WTC11 (cell line): ENCODE data around the gene VPREB3. TPM values are rescaled to one million over a fixed set of nuclear protein-coding genes. Genes with fewer than 3 reads are reported as not detected.

Experiments used
- ATAC-seq: fragments of 200-7000 bp; cut with Tn5 transposase; 2 replicates; pipeline ENCODE4 v1.10.0; 2021; ENCODE audit warnings: mild to moderate bottlenecking, moderate library complexity
- CTCF ChIA-PET: fragments of 300-600 bp; sonication (Branson Sonifier 250); formaldehyde crosslinking; loops from one replicate; lab custom pipeline; 2021; ENCODE audit warnings: antibody characterized with exemption; lab: Charles Lee
- POLR2A ChIA-PET: fragments of 350-600 bp; sonication (Branson Sonifier 250); formaldehyde crosslinking; loops from one replicate; lab custom pipeline; 2021; ENCODE audit warnings: antibody characterized with exemption; lab: Charles Lee
- DNase-seq: peaks from one replicate; pipeline ENCODE4 v3.0.0; 2021; ENCODE audit warnings: low spot score
- H3K27ac Mint-ChIP-seq: 2 replicates; pipeline ENCODE4 v1.8.0; 2021; ENCODE audit warnings: mixed read lengths
- H3K27me3 Mint-ChIP-seq: 2 replicates; pipeline ENCODE4 v1.8.0; 2021; ENCODE audit warnings: low read depth, mild to moderate bottlenecking, moderate library complexity, mixed read lengths
- H3K36me3 Mint-ChIP-seq: 2 replicates; pipeline ENCODE4 v1.8.0; 2021; ENCODE audit warnings: mixed read lengths
- H3K4me1 Mint-ChIP-seq: 2 replicates; pipeline ENCODE4 v1.8.0; 2022; ENCODE audit warnings: mixed read lengths
- H3K4me3 Mint-ChIP-seq: 2 replicates; pipeline ENCODE4 v1.8.0; 2021; ENCODE audit warnings: mild to moderate bottlenecking, moderate library complexity, mixed read lengths
- H3K9me3 Mint-ChIP-seq: 2 replicates; pipeline ENCODE4 v1.8.0; 2021; ENCODE audit warnings: mixed read lengths
- ATF1 ChIP-seq: sonication (generic); formaldehyde crosslinking; IDR thresholded peaks from 2 replicates; pipeline ENCODE4 v1.8.1; 2023; ENCODE audit warnings: mild to moderate bottlenecking, moderate library complexity, missing genetic modification reagents
- EMX1 ChIP-seq: fragments of 250-450 bp; sonication (Bioruptor Pico); IDR thresholded peaks from 2 replicates; pipeline ENCODE4 v1.8.0; 2021; ENCODE audit warnings: mild to moderate bottlenecking
- FOXP1 ChIP-seq: sonication (generic); formaldehyde crosslinking; IDR thresholded peaks from 2 replicates; pipeline ENCODE4 v1.8.0; 2022; ENCODE audit warnings: missing genetic modification reagents, mild to moderate bottlenecking, moderate library complexity, borderline replicate concordance
- KAT7 ChIP-seq: sonication (generic); formaldehyde crosslinking; IDR thresholded peaks from 2 replicates; pipeline ENCODE4 v1.8.1; 2023; ENCODE audit warnings: missing genetic modification reagents, mild to moderate bottlenecking, borderline replicate concordance
- NFATC4 ChIP-seq: fragments of 250-450 bp; sonication (Bioruptor Pico); IDR thresholded peaks from 2 replicates; pipeline ENCODE4 v1.9.0; 2021; ENCODE audit warnings: mild to moderate bottlenecking
- RELA ChIP-seq: sonication (generic); formaldehyde crosslinking; IDR thresholded peaks from 2 replicates; pipeline ENCODE4 v1.8.1; 2022; ENCODE audit warnings: missing genetic modification reagents, mild to moderate bottlenecking, borderline replicate concordance
- SP1 ChIP-seq: sonication (generic); formaldehyde crosslinking; conservative IDR thresholded peaks from 2 replicates; pipeline ENCODE4 v1.8.1; 2022; ENCODE audit warnings: missing genetic modification reagents
- TCF7 ChIP-seq: sonication (generic); formaldehyde crosslinking; IDR thresholded peaks from 2 replicates; pipeline ENCODE4 v1.8.0; 2022; ENCODE audit warnings: mild to moderate bottlenecking, low read depth, missing genetic modification reagents, moderate library complexity
- ZNF121 ChIP-seq: sonication (generic); formaldehyde crosslinking; IDR thresholded peaks from 2 replicates; pipeline ENCODE4 v1.8.0; 2023; ENCODE audit warnings: missing genetic modification reagents
- ZNF138 ChIP-seq: sonication (generic); formaldehyde crosslinking; conservative IDR thresholded peaks from 2 replicates; pipeline ENCODE4 v1.8.1; 2022; ENCODE audit warnings: mild to moderate bottlenecking, moderate library complexity, missing genetic modification reagents
- ZNF671 ChIP-seq: fragments of 250-450 bp; sonication (Bioruptor Pico); IDR thresholded peaks from 2 replicates; pipeline ENCODE4 v1.8.0; 2021; ENCODE audit warnings: mild to moderate bottlenecking
- total RNA-seq: library from RNA; stranded (reverse); gene quantifications from 3 replicates; pipeline ENCODE4 v1.2.3, GENCODE V29; 2021
- TF ChIP-seq, protein P1 (sequence below): sonication (generic); formaldehyde crosslinking; IDR thresholded peaks from 2 replicates; pipeline ENCODE4 v1.8.0; 2022; ENCODE audit warnings: mild to moderate bottlenecking, missing genetic modification reagents
- TF ChIP-seq, protein P2 (sequence below): sonication (generic); formaldehyde crosslinking; IDR thresholded peaks from 2 replicates; pipeline ENCODE4 v1.8.1; 2023; ENCODE audit warnings: mild to moderate bottlenecking, moderate library complexity, missing genetic modification reagents
- TF ChIP-seq, protein P3 (sequence below): sonication (generic); formaldehyde crosslinking; IDR thresholded peaks from 2 replicates; pipeline ENCODE4 v1.8.0; 2022; ENCODE audit warnings: mild to moderate bottlenecking, missing genetic modification reagents
- TF ChIP-seq, protein P4 (sequence below): fragments of 250-450 bp; sonication (Bioruptor Pico); IDR thresholded peaks from 2 replicates; pipeline ENCODE4 v1.9.0; 2021; ENCODE audit warnings: moderate library complexity, mild to moderate bottlenecking, inconsistent platforms, borderline replicate concordance
- TF ChIP-seq, protein P5 (sequence below): fragments of 250-450 bp; sonication (Bioruptor Pico); IDR thresholded peaks from 2 replicates; pipeline ENCODE4 v1.9.0; 2021; ENCODE audit warnings: mild to moderate bottlenecking
- TF ChIP-seq, protein P6 (sequence below): fragments of 250-450 bp; sonication (Bioruptor Pico); IDR thresholded peaks from 2 replicates; pipeline ENCODE4 v1.9.0; 2021; ENCODE audit warnings: mild to moderate bottlenecking, borderline replicate concordance
- TF ChIP-seq, protein P7 (sequence below): sonication (generic); formaldehyde crosslinking; IDR thresholded peaks from 2 replicates; pipeline ENCODE4 v1.8.1; 2023; ENCODE audit warnings: mild to moderate bottlenecking, missing genetic modification reagents
- TF ChIP-seq, protein P8 (sequence below): sonication (generic); formaldehyde crosslinking; IDR thresholded peaks from 2 replicates; pipeline ENCODE4 v1.8.0; 2023; ENCODE audit warnings: missing genetic modification reagents

The VPREB3 gene
- total RNA-seq, 1 experiment from 2014 or later: 0.81 TPM

DNA sequence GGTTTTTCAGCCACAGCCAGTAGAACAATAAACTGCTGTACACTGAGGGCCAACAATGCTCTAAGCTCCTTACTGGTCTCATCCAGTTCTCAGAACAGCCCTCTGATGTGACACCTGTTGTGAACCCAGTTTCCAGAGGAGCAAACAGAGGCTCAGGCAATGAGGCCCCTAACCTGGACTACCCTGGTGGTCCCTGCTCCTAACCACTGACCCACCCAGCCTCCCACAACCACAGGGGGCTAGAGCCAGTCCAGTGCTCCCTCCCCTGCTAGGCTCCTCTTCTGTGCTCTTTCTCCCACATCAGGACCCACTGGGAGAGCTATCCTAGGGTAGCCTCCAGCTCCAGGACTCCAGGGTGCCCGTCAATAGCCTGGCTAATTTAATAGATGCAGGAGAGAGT lies 28.5 kb upstream of the VPREB3 start (continued):
- no peak for TF ChIP-seq KAT7 (CRISPR knock-in tag)
- no peak for TF ChIP-seq TCF7 (CRISPR knock-in tag)
- TF ChIP-seq, protein P1, sequence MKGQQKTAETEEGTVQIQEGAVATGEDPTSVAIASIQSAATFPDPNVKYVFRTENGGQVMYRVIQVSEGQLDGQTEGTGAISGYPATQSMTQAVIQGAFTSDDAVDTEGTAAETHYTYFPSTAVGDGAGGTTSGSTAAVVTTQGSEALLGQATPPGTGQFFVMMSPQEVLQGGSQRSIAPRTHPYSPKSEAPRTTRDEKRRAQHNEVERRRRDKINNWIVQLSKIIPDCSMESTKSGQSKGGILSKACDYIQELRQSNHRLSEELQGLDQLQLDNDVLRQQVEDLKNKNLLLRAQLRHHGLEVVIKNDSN (CRISPR knock-in tag): no peak
- TF ChIP-seq ZNF138 (CRISPR knock-in tag): no peak
- no peak for TF ChIP-seq RELA (CRISPR knock-in tag)
- no peak for TF ChIP-seq FOXP1 (CRISPR knock-in tag)

DNA sequence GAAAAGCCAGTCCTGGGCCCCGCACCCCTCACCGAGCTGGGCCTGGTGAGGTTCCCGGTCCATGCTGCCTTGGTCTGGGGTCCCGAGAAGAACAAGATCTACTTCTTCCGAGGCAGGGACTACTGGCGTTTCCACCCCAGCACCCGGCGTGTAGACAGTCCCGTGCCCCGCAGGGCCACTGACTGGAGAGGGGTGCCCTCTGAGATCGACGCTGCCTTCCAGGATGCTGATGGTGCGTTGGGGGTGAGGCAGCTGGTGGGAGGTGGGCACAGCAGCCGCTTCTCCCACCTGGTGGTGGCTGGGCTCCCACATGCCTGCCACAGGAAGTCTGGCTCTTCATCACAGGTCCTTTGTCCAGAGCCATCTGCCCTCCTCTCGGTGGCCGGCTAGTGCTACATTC lies 28.0 kb upstream of the VPREB3 start:
- Mint-ChIP-seq H3K36me3 (no peaks in the 10 kb centered on the region), H3K9me3 (no peaks in the 10 kb centered on the region), H3K27ac (no peak overlapping the region), H3K4me1 (peaks cover 7% of the 10 kb centered on the region; the same call in 1 of the 2 replicates), H3K27me3 (no peaks in the 10 kb centered on the region; the same call in 1 of the 2 replicates), H3K4me3 (no peak overlapping the region)
- ATAC-seq: no peak
- DNase-seq: no peak
- POLR2A ChIA-PET: no interaction called here
- CTCF ChIA-PET: interaction anchor here (0.8 to 1.6 kb wide), 3 partner anchors 11 to 112 kb away, joined by 3 to 5 read pairs (median 4); partner anchors contain the start of genes CHCHD10 and MIF
- no peak for TF ChIP-seq NFATC4 (CRISPR knock-in tag)
- TF ChIP-seq, protein P2, sequence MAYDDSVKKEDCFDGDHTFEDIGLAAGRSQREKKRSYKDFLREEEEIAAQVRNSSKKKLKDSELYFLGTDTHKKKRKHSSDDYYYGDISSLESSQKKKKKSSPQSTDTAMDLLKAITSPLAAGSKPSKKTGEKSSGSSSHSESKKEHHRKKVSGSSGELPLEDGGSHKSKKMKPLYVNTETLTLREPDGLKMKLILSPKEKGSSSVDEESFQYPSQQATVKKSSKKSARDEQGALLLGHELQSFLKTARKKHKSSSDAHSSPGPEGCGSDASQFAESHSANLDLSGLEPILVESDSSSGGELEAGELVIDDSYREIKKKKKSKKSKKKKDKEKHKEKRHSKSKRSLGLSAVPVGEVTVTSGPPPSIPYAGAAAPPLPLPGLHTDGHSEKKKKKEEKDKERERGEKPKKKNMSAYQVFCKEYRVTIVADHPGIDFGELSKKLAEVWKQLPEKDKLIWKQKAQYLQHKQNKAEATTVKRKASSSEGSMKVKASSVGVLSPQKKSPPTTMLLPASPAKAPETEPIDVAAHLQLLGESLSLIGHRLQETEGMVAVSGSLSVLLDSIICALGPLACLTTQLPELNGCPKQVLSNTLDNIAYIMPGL (CRISPR knock-in tag): no peak
- TF ChIP-seq ZNF671 (CRISPR knock-in tag): no peak
- no peak for TF ChIP-seq SP1 (CRISPR knock-in tag)
- no peak for TF ChIP-seq ATF1 (CRISPR knock-in tag)
- TF ChIP-seq, protein P3, sequence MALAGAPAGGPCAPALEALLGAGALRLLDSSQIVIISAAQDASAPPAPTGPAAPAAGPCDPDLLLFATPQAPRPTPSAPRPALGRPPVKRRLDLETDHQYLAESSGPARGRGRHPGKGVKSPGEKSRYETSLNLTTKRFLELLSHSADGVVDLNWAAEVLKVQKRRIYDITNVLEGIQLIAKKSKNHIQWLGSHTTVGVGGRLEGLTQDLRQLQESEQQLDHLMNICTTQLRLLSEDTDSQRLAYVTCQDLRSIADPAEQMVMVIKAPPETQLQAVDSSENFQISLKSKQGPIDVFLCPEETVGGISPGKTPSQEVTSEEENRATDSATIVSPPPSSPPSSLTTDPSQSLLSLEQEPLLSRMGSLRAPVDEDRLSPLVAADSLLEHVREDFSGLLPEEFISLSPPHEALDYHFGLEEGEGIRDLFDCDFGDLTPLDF (CRISPR knock-in tag): no peak
- TF ChIP-seq, protein P4, sequence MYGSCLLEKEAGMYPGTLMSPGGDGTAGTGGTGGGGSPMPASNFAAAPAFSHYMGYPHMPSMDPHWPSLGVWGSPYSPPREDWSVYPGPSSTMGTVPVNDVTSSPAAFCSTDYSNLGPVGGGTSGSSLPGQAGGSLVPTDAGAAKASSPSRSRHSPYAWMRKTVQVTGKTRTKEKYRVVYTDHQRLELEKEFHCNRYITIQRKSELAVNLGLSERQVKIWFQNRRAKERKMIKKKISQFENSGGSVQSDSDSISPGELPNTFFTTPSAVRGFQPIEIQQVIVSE (CRISPR knock-in tag): no peak
- TF ChIP-seq, protein P5, sequence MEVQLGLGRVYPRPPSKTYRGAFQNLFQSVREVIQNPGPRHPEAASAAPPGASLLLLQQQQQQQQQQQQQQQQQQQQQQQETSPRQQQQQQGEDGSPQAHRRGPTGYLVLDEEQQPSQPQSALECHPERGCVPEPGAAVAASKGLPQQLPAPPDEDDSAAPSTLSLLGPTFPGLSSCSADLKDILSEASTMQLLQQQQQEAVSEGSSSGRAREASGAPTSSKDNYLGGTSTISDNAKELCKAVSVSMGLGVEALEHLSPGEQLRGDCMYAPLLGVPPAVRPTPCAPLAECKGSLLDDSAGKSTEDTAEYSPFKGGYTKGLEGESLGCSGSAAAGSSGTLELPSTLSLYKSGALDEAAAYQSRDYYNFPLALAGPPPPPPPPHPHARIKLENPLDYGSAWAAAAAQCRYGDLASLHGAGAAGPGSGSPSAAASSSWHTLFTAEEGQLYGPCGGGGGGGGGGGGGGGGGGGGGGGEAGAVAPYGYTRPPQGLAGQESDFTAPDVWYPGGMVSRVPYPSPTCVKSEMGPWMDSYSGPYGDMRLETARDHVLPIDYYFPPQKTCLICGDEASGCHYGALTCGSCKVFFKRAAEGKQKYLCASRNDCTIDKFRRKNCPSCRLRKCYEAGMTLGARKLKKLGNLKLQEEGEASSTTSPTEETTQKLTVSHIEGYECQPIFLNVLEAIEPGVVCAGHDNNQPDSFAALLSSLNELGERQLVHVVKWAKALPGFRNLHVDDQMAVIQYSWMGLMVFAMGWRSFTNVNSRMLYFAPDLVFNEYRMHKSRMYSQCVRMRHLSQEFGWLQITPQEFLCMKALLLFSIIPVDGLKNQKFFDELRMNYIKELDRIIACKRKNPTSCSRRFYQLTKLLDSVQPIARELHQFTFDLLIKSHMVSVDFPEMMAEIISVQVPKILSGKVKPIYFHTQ (CRISPR knock-in tag): no peak
- TF ChIP-seq KAT7 (CRISPR knock-in tag): no peak
- no peak for TF ChIP-seq ZNF121 (CRISPR knock-in tag)
- TF ChIP-seq, protein P6, sequence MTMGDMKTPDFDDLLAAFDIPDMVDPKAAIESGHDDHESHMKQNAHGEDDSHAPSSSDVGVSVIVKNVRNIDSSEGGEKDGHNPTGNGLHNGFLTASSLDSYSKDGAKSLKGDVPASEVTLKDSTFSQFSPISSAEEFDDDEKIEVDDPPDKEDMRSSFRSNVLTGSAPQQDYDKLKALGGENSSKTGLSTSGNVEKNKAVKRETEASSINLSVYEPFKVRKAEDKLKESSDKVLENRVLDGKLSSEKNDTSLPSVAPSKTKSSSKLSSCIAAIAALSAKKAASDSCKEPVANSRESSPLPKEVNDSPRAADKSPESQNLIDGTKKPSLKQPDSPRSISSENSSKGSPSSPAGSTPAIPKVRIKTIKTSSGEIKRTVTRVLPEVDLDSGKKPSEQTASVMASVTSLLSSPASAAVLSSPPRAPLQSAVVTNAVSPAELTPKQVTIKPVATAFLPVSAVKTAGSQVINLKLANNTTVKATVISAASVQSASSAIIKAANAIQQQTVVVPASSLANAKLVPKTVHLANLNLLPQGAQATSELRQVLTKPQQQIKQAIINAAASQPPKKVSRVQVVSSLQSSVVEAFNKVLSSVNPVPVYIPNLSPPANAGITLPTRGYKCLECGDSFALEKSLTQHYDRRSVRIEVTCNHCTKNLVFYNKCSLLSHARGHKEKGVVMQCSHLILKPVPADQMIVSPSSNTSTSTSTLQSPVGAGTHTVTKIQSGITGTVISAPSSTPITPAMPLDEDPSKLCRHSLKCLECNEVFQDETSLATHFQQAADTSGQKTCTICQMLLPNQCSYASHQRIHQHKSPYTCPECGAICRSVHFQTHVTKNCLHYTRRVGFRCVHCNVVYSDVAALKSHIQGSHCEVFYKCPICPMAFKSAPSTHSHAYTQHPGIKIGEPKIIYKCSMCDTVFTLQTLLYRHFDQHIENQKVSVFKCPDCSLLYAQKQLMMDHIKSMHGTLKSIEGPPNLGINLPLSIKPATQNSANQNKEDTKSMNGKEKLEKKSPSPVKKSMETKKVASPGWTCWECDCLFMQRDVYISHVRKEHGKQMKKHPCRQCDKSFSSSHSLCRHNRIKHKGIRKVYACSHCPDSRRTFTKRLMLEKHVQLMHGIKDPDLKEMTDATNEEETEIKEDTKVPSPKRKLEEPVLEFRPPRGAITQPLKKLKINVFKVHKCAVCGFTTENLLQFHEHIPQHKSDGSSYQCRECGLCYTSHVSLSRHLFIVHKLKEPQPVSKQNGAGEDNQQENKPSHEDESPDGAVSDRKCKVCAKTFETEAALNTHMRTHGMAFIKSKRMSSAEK (CRISPR knock-in tag): no peak
- TF ChIP-seq, protein P7, sequence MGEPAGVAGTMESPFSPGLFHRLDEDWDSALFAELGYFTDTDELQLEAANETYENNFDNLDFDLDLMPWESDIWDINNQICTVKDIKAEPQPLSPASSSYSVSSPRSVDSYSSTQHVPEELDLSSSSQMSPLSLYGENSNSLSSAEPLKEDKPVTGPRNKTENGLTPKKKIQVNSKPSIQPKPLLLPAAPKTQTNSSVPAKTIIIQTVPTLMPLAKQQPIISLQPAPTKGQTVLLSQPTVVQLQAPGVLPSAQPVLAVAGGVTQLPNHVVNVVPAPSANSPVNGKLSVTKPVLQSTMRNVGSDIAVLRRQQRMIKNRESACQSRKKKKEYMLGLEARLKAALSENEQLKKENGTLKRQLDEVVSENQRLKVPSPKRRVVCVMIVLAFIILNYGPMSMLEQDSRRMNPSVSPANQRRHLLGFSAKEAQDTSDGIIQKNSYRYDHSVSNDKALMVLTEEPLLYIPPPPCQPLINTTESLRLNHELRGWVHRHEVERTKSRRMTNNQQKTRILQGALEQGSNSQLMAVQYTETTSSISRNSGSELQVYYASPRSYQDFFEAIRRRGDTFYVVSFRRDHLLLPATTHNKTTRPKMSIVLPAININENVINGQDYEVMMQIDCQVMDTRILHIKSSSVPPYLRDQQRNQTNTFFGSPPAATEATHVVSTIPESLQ: no peak
- TF ChIP-seq EMX1 (CRISPR knock-in tag): no peak
- TF ChIP-seq, protein P8, sequence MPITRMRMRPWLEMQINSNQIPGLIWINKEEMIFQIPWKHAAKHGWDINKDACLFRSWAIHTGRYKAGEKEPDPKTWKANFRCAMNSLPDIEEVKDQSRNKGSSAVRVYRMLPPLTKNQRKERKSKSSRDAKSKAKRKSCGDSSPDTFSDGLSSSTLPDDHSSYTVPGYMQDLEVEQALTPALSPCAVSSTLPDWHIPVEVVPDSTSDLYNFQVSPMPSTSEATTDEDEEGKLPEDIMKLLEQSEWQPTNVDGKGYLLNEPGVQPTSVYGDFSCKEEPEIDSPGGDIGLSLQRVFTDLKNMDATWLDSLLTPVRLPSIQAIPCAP (CRISPR knock-in tag): no peak
- TF ChIP-seq, all 79 proteins: peak for 0
